ENCODE data around the gene LIPC. TPM values are rescaled to one million over a fixed set of nuclear protein-coding genes. Genes with fewer than 3 reads are reported as not detected.
A peak's percentile ranks its signal among the peaks of the same experiment; 100 is the strongest.

Gene LIPC
- total RNA-seq, 1 donor from 2014 or later = not detected

- H3K4me3 ChIP-seq = no peak overlapping the region
- peak in 1 of 2 donors; percentile 43 for DNase-seq (ENCODE audit: extremely low spot score in 2 of 2)
- intact Hi-C loops (cut with DNase I) = no loop called here
- H3K27ac ChIP-seq = no peak overlapping the region
- H3K27me3 ChIP-seq = no peaks in the 10 kb centered on the region
- H3K36me3 ChIP-seq = no peaks in the 10 kb centered on the region
- no peak for TF ChIP-seq POLR2AphosphoS5 (IDR thresholded peaks at IDR 0.05; ENCODE audit: insufficient read depth in 1 of 2, low read depth in 1 of 2)
- TF ChIP-seq CTCF (IDR thresholded peaks at IDR 0.05) = no peak
- TF ChIP-seq POLR2A (IDR thresholded peaks at IDR 0.05) = no peak
- H3K9me3 ChIP-seq = no peaks in the 10 kb centered on the region
- H3K4me1 ChIP-seq = peaks cover 17% of the 10 kb centered on the region
Observed at GRCh38 chr15:58554758-58555157, 123.0 kb downstream of the LIPC start.

GRCh38 chr15:58555162-58556027 is 123.6 kb downstream of the LIPC start:
- intact Hi-C loops (cut with DNase I) = no loop called here
- no peaks in the 10 kb centered on the region for H3K9me3 ChIP-seq
- H3K27ac ChIP-seq = no peak overlapping the region
- H3K27me3 ChIP-seq = no peaks in the 10 kb centered on the region
- TF ChIP-seq POLR2AphosphoS5 (IDR thresholded peaks at IDR 0.05; ENCODE audit: insufficient read depth in 1 of 2, low read depth in 1 of 2) (no peak), CTCF (IDR thresholded peaks at IDR 0.05) (no peak), POLR2A (IDR thresholded peaks at IDR 0.05) (no peak)
- no peaks in the 10 kb centered on the region for H3K36me3 ChIP-seq
- peak in 1 of 2 donors; percentile 93 for DNase-seq (ENCODE audit: extremely low spot score in 2 of 2)
- H3K4me3 ChIP-seq = no peak overlapping the region
- H3K4me1 ChIP-seq = peaks cover 17% of the 10 kb centered on the region

- TF ChIP-seq POLR2AphosphoS5 (IDR thresholded peaks at IDR 0.05; ENCODE audit: insufficient read depth in 1 of 2, low read depth in 1 of 2) (no peak), POLR2A (IDR thresholded peaks at IDR 0.05) (no peak), CTCF (IDR thresholded peaks at IDR 0.05) (no peak)
- Histone ChIP-seq H3K4me3 (no peak overlapping the region), H3K27ac (no peak overlapping the region), H3K9me3 (no peaks in the 10 kb centered on the region), H3K4me1 (peaks cover 13% of the 10 kb centered on the region), H3K27me3 (no peaks in the 10 kb centered on the region), H3K36me3 (no peaks in the 10 kb centered on the region)
- DNase-seq (ENCODE audit: extremely low spot score in 2 of 2) = no peak
- intact Hi-C loops (cut with DNase I) = no loop called here
Observed at GRCh38 chr15:58556028-58556361, 124.2 kb downstream of the LIPC start.

- H3K4me3 ChIP-seq = no peak overlapping the region
- peaks cover 7% of the 10 kb centered on the region for H3K4me1 ChIP-seq
- DNase-seq (ENCODE audit: extremely low spot score in 2 of 2) = no peak
- intact Hi-C loops (cut with DNase I) = no loop called here
- H3K27ac ChIP-seq = no peak overlapping the region
- TF ChIP-seq CTCF (IDR thresholded peaks at IDR 0.05) = no peak
- no peak for TF ChIP-seq POLR2A (IDR thresholded peaks at IDR 0.05)
- no peak for TF ChIP-seq POLR2AphosphoS5 (IDR thresholded peaks at IDR 0.05; ENCODE audit: insufficient read depth in 1 of 2, low read depth in 1 of 2)
- H3K36me3 ChIP-seq = no peaks in the 10 kb centered on the region
- H3K9me3 ChIP-seq = no peaks in the 10 kb centered on the region
- no peaks in the 10 kb centered on the region for H3K27me3 ChIP-seq
Observed at GRCh38 chr15:58556541-58556940, 124.8 kb downstream of the LIPC start.

GRCh38 chr15:58558777-58559176 is 127.0 kb downstream of the LIPC start:
- no peak for DNase-seq (ENCODE audit: extremely low spot score in 2 of 2)
- TF ChIP-seq POLR2AphosphoS5 (IDR thresholded peaks at IDR 0.05; ENCODE audit: insufficient read depth in 1 of 2, low read depth in 1 of 2) (no peak), POLR2A (IDR thresholded peaks at IDR 0.05) (no peak), CTCF (IDR thresholded peaks at IDR 0.05) (no peak)
- Histone ChIP-seq H3K27ac (no peak overlapping the region), H3K4me1 (no peaks in the 10 kb centered on the region), H3K27me3 (no peaks in the 10 kb centered on the region), H3K4me3 (no peak overlapping the region), H3K9me3 (no peaks in the 10 kb centered on the region), H3K36me3 (no peaks in the 10 kb centered on the region)
- intact Hi-C loops (cut with DNase I) = no loop called here
